H1 (cell line): Measurements from ENCODE around the gene ELP4.

Source experiments
- BACH1 ChIP-seq: IDR thresholded peaks from 2 replicates; pipeline ENCODE4 v1.6.1; 2012; ENCODE audit warnings: low read length, improper control_type of control experiment
- CTCF ChIP-seq, 3 experiments: IDR thresholded peaks; 1 replicate in 2 of 3; 2 replicates in 1 of 3; pipeline versions ENCODE4 v1.5.1 to v1.6.1; 2011; ENCODE audit warnings: low read length in 3 of 3, mild to moderate bottlenecking in 3 of 3, inconsistent platforms in 2 of 3, low read depth in 1 of 3, moderate library complexity in 1 of 3; ENCODE audit not compliant: insufficient read depth in 1 of 3; ENCODE audit errors: control extremely low read depth in 1 of 3
- EZH2 ChIP-seq: fragments of 200-600 bp; sonication (generic); IDR thresholded peaks from 2 replicates; pipeline ENCODE4 v1.7.1; 2012; ENCODE audit warnings: low read depth, mild to moderate bottlenecking, moderate library complexity, low read length, inconsistent platforms; ENCODE audit not compliant: severe bottlenecking
- FOSL1 ChIP-seq: IDR thresholded peaks from 2 replicates; pipeline ENCODE4 v1.6.1; 2011; ENCODE audit warnings: mild to moderate bottlenecking, low read depth, low read length, moderate library complexity; ENCODE audit not compliant: insufficient read depth
- HDAC6 ChIP-seq: IDR thresholded peaks from one replicate; pipeline ENCODE4 v1.7.1; 2012; ENCODE audit warnings: low read depth, mild to moderate bottlenecking, inconsistent platforms, low read length, moderate library complexity
- JUN ChIP-seq: IDR thresholded peaks from 2 replicates; pipeline ENCODE4 v1.6.1; 2011; ENCODE audit warnings: low read depth, mild to moderate bottlenecking, improper control_type of control experiment, low read length
- POLR2A ChIP-seq, 2 experiments: IDR thresholded peaks; 1 replicate in 1 of 2; 2 replicates in 1 of 2; pipeline ENCODE4 v1.6.1; 2011; ENCODE audit warnings: low read depth in 2 of 2, low read length in 2 of 2, mild to moderate bottlenecking in 2 of 2; ENCODE audit errors: control extremely low read depth in 1 of 2
- RXRA ChIP-seq: IDR thresholded peaks from 2 replicates; pipeline ENCODE4 v1.6.1; 2011; ENCODE audit warnings: low read depth, mild to moderate bottlenecking, low read length, moderate library complexity; ENCODE audit not compliant: insufficient read depth
- SP1 ChIP-seq: IDR thresholded peaks from 2 replicates; pipeline ENCODE4 v1.6.1; 2011; ENCODE audit warnings: low read depth, low read length
- SRF ChIP-seq: IDR thresholded peaks from 2 replicates; pipeline ENCODE4 v1.6.1; 2011; ENCODE audit warnings: mild to moderate bottlenecking, low read depth, low read length, moderate library complexity
- TAF1 ChIP-seq: IDR thresholded peaks from 2 replicates; pipeline ENCODE4 v1.6.1; 2011; ENCODE audit warnings: mild to moderate bottlenecking, low read depth, low read length
- TBP ChIP-seq: IDR thresholded peaks from 2 replicates; pipeline ENCODE4 v1.6.1; 2011; ENCODE audit warnings: low read depth, low read length, improper control_type of control experiment
- YY1 ChIP-seq: IDR thresholded peaks from 2 replicates; pipeline ENCODE4 v1.6.1; 2011; ENCODE audit warnings: low read depth, mild to moderate bottlenecking, low read length
- ZNF274 ChIP-seq: IDR thresholded peaks from 2 replicates; pipeline ENCODE4 v1.7.0; 2012; ENCODE audit warnings: low read length, borderline replicate concordance; ENCODE audit errors: extremely low read depth

GRCh38 chr11:31529189-31529588 lies 19.6 kb downstream of the ELP4 start:
- no peak for TF ChIP-seq TBP
- no peak for TF ChIP-seq CTCF (IDR thresholded peaks at IDR 0.05; ENCODE audit: control extremely low read depth in 1 of 3, insufficient read depth in 1 of 3, low read depth in 1 of 3, low read length in 3 of 3)
- TF ChIP-seq FOSL1, result no peak
- no peak for TF ChIP-seq ZNF274
- no peak for TF ChIP-seq SP1
- TF ChIP-seq HDAC6, result no peak
- TF ChIP-seq JUN, result no peak
- no peak for TF ChIP-seq POLR2A (IDR thresholded peaks at IDR 0.05; ENCODE audit: control extremely low read depth in 1 of 2, low read depth in 2 of 2, low read length in 2 of 2)
- no peak for TF ChIP-seq TAF1
- no peak for TF ChIP-seq RXRA
- TF ChIP-seq BACH1, result no peak
- no peak for TF ChIP-seq EZH2
- TF ChIP-seq SRF, result no peak
- no peak for TF ChIP-seq YY1
